Naive thymus-derived CD4-positive, alpha-beta T cell (primary cell): Measurements from ENCODE around the gene CDK11A. TPM values are rescaled to one million over a fixed set of nuclear protein-coding genes. Genes with fewer than 3 reads are reported as not detected.
"Not testable (repeated sequence)": the region's sequence is repeated elsewhere in the genome, so short reads cannot be mapped to it uniquely, and the experiment has no call there.

Experiments
- ATAC-seq: fragments of 150-1000 bp; cut with Tn5 transposase; 2 replicates; pipeline ENCODE4 v1.10.0; 2021; ENCODE audit warnings: mild to moderate bottlenecking, moderate library complexity
- CTCF ChIA-PET: fragments of 350-600 bp; sonication (Branson Sonifier 250); formaldehyde crosslinking; loops from one replicate; lab custom pipeline; 2021; ENCODE audit warnings: antibody characterized with exemption; lab: Charles Lee
- POLR2A ChIA-PET: fragments of 350-600 bp; sonication (Branson Sonifier 250); formaldehyde crosslinking; loops from one replicate; lab custom pipeline; 2021; ENCODE audit warnings: antibody characterized with exemption, inconsistent platforms; lab: Charles Lee
- DNase-seq, 9 donors: peaks; one replicate each; pipeline versions ENCODE4 v3.0.0 to v3.0.0-alpha.2; 2020 to 2022; ENCODE audit warnings: mixed read lengths in 1 of 9
- H3K27ac ChIP-seq: one replicate; pipeline ENCODE4 v1.7.0; 2013; ENCODE audit warnings: mild to moderate bottlenecking, low read depth, low read length, moderate library complexity
- H3K27me3 ChIP-seq, 2 donors: one replicate each; pipeline ENCODE4 v1.7.0; 2013; ENCODE audit warnings: low read length in 2 of 2, mild to moderate bottlenecking in 2 of 2, moderate library complexity in 2 of 2; ENCODE audit not compliant: control insufficient read depth in 2 of 2, insufficient read depth in 2 of 2
- H3K36me3 ChIP-seq, 3 experiments: 1 replicate in 2 of 3; 2 replicates in 1 of 3; pipeline ENCODE4 v1.7.0; 2013; ENCODE audit warnings: low read length in 3 of 3, mild to moderate bottlenecking in 3 of 3, moderate library complexity in 1 of 3; ENCODE audit not compliant: insufficient read depth in 3 of 3, control insufficient read depth in 2 of 3
- H3K4me1 ChIP-seq, 2 donors: one replicate each; pipeline ENCODE4 v1.7.0; 2013; ENCODE audit warnings: low read length in 2 of 2, mild to moderate bottlenecking in 2 of 2, moderate library complexity in 1 of 2; ENCODE audit not compliant: control insufficient read depth in 2 of 2, insufficient read depth in 2 of 2
- H3K4me3 ChIP-seq: 2 replicates; pipeline ENCODE4 v1.7.0; 2013; ENCODE audit warnings: mild to moderate bottlenecking, low read length
- H3K9me3 ChIP-seq, 3 experiments: 1 replicate in 2 of 3; 2 replicates in 1 of 3; pipeline ENCODE4 v1.7.0; 2013; ENCODE audit warnings: low read length in 3 of 3; ENCODE audit not compliant: control insufficient read depth in 2 of 3
- H3K27ac Mint-ChIP-seq, 9 donors: one replicate each; pipeline ENCODE4 v1.8.0; 2020 to 2022; ENCODE audit warnings: mixed read lengths in 9 of 9, mild to moderate bottlenecking in 8 of 9, moderate library complexity in 5 of 9, inconsistent platforms in 2 of 9
- H3K27me3 Mint-ChIP-seq, 5 donors: one replicate each; pipeline ENCODE4 v1.8.0; 2021 to 2022; ENCODE audit warnings: mixed read lengths in 5 of 5, mild to moderate bottlenecking in 1 of 5
- H3K36me3 Mint-ChIP-seq, 5 donors: one replicate each; pipeline ENCODE4 v1.8.0; 2020 to 2022; ENCODE audit warnings: mixed read lengths in 5 of 5, mild to moderate bottlenecking in 3 of 5, inconsistent platforms in 1 of 5
- H3K4me1 Mint-ChIP-seq, 7 donors: one replicate each; pipeline ENCODE4 v1.8.0; 2020 to 2022; ENCODE audit warnings: mixed read lengths in 7 of 7, mild to moderate bottlenecking in 3 of 7, inconsistent platforms in 1 of 7
- H3K4me3 Mint-ChIP-seq, 10 donors: one replicate each; pipeline ENCODE4 v1.8.0; 2020 to 2022; ENCODE audit warnings: mild to moderate bottlenecking in 10 of 10, mixed read lengths in 10 of 10, moderate library complexity in 6 of 10, inconsistent platforms in 2 of 10
- H3K9me3 Mint-ChIP-seq, 11 donors: one replicate each; pipeline ENCODE4 v1.8.0; 2020 to 2022; ENCODE audit warnings: mixed read lengths in 11 of 11, mild to moderate bottlenecking in 4 of 11, inconsistent platforms in 1 of 11, moderate library complexity in 1 of 11
- intact Hi-C, 2 donors: fragments of 100-400 bp; cut with micrococcal nuclease; formaldehyde crosslinking; loops; one replicate each; pipeline ENCODE4 v1.15.1; 2023
- polyA plus RNA-seq, 2 donors: library from polyadenylated mRNA; unstranded; fragments of 300-500 nt; fragmentation: Illumina TruSeq; gene quantifications; one replicate each; pipeline ENCODE4 v1.2.3, GENCODE V29; 2021
- total RNA-seq, 6 experiments: library from RNA in 5 of 6; stranded (reverse) in 5 of 6; gene quantifications; 1 replicate in 5 of 6; 2 replicates in 1 of 6; pipeline ENCODE4 v1.2.3 and lab custom pipeline; 2021 to 2026

Gene CDK11A
- total and polyA plus RNA-seq, 7 experiments from 2014 or later = 9.8 to 218 (median 139) TPM

DNA sequence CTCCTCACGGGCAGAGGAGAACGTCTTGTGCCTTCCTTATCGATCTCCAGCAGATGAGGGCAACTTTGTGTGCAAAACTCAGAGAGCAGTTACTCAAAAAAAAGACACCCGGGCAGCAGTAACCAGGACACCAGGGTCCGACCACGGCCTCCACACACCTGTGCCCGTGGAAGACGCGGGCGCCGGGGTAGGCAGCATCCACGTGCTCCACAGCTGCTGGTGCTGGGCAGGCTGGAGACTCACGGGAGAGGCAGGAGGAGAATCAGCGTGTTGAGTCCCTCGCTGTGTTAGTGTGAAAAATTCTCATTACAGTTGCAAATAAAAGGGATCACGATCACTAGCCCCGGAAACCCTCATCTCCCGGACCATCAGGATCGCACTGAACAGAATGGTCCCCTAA is 25.1 kb downstream of the CDK11A start:
- ATAC-seq, DNase-seq, H3K4me3 ChIP-seq, H3K27me3 ChIP-seq, POLR2A ChIA-PET, H3K4me1 Mint-ChIP-seq, H3K36me3 Mint-ChIP-seq, CTCF ChIA-PET, H3K36me3 ChIP-seq, H3K27ac Mint-ChIP-seq, H3K9me3 ChIP-seq, H3K27ac ChIP-seq, H3K4me1 ChIP-seq, H3K9me3 Mint-ChIP-seq, H3K27me3 Mint-ChIP-seq: not testable (repeated sequence)
- H3K4me3 Mint-ChIP-seq = peak overlapping the region in 1 of 10 donors; percentile 37
- intact Hi-C loops = loop anchor here in 1 of 2 donors (10.0 kb wide), 1 partner anchor 46 kb away; no protein-coding TSS in a partner anchor

DNA sequence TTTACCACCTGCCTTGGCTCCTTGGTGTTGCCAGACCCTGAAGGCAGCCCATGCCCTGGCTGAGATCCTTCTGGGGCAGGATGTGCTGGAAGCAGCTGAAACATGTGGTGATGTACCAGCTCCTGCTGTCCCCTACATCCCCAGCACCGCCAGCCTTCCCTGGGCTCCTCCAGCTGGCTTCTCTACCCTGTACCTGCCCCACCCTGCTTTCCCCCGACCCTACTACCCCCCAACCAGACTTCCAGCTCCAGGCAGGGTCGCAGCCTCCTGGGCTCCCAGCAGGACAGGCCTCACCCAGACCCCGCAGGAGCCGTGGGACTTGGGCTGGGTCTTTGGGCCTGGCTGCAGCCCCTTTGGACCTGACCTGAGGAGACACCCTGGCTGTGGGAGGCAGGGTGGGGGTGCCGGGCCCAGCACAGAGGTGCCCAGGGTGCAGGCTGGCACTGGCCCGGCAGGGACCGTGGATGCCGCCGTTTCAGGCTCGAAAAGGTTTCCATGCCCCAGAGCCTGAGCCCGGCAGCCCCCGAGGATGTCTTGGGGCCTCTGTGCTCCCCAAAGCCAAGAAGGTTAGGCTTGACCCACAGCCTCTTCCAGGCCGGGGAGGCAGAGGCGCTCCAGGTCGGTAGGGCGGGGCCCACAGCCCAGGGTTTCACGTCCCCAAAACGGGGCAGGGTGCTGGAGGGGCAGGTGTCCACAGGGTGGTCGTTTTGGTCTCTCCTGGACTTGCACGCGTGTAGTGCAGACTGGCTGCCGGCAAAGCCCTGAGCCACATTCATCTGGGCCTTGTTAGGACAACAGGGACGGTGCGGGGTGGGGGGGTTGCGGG is 26.6 kb downstream of the CDK11A start:
- H3K27me3 ChIP-seq, DNase-seq, H3K4me1 ChIP-seq, H3K9me3 Mint-ChIP-seq, H3K27ac Mint-ChIP-seq, H3K4me3 ChIP-seq, POLR2A ChIA-PET, CTCF ChIA-PET, H3K27me3 Mint-ChIP-seq, H3K4me3 Mint-ChIP-seq, H3K27ac ChIP-seq, H3K9me3 ChIP-seq, H3K36me3 ChIP-seq, ATAC-seq, H3K36me3 Mint-ChIP-seq, H3K4me1 Mint-ChIP-seq: not testable (repeated sequence)
- intact Hi-C loops = loop anchor here in 1 of 2 donors (10.0 kb wide), 1 partner anchor 47 kb away; no protein-coding TSS in a partner anchor

DNA sequence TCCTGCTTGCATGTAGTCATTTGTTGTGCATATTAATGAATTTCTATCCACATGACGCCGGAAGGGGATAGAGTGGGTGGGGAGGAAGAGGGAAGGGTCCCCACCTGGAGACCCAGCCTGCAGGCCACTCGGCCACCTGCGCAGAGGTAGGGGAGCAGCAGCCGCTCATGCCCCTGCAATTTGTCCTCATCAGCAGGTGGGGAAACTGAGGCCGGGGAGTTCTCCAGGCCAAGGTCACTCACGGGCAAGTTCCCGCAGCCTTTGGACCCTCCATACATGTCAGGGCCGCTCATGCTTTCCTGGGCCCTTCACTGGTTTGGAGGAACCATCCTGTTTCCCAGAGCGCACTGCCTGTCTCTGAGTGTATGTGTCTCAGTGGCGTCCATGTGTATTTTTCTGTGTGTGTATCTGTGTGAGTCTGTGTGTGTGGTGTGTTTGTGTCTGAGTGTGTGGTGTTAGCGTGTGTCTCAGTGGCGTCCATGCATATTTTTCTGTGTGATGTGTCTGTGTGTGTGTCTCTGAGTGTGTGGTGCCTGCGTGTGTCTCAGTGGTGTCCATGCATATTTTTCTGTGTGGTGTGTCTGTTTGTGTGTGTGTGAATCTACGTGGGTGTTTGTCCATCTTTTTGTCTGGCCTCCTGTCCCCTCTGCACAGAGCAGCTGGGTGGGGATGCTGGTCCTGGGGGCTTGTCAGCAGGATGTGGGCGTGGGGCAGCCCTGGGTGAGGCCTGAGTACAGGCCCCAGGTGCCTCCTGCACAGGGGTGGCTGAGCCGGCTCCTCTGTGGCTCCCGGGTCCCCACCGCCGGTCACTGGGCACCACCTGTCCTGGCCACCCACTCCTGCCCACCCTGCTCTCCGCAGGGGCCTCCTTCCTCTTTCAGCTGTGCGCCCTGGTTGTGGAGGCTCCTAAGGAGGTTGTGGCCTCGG is 27.5 kb downstream of the CDK11A start:
- H3K27ac ChIP-seq, H3K27me3 Mint-ChIP-seq, H3K36me3 Mint-ChIP-seq, H3K9me3 Mint-ChIP-seq, H3K27me3 ChIP-seq, H3K36me3 ChIP-seq, ATAC-seq, H3K9me3 ChIP-seq, H3K4me1 ChIP-seq, H3K4me3 ChIP-seq, H3K4me3 Mint-ChIP-seq, DNase-seq, POLR2A ChIA-PET, H3K4me1 Mint-ChIP-seq: not testable (repeated sequence)
- CTCF ChIA-PET = interaction anchor here (0.6 kb wide), 1 partner anchor 110 kb away, joined by 4 read pairs; no protein-coding TSS in a partner anchor
- intact Hi-C loops = loop anchor here in 1 of 2 donors (10.0 kb wide), 1 partner anchor 48 kb away; no protein-coding TSS in a partner anchor
- peak overlapping the region in 1 of 9 donors; percentile 43 for H3K27ac Mint-ChIP-seq

DNA sequence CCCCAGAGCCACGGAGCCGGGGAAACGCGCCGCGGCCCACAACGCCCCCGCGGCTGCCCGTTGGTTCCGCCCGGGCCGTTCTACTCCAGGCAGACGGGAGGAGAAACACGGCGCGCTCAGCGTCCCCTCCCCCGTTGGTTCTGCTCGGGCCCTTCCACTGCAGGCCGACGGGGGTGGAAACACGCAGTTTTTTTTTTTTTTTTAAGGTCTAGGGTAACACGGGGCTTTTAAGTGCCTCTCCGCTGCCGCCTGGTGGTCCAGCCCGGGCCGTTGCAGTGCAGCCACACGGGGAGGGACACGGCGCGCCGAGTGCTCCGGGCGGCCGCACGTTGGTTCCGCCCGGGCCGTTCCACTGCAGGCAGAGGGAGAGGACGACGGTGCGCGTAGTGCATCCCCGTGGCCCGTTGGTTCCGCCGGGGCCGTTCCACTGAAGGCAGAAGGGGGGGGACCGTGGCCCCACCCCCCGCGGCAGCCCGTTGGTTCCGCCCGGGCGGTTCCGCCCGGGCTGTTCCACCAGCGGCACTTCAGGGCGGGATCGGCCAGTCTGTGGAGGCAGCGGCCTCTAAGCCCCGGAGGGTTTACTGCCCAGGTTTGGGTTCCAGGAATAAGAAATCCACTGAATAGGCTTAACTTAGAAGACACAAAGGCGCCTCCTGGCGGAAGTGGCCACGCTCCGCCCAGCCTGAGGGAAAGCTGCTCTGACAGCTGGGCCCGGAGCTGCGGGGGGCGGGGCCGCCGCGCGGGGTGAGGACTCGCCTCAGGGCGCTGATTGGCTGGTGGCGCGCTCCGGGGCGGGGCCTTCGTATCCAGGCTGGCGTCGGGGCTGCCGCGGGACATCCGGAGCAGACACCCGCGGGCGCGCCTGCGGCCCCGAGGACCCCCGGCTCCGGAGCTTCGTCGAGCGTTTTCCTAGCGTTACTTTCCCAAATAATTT is 31.2 kb downstream of the CDK11A start, which contains the start of gene SLC35E2B:
TSS of gene SLC35E2B (minus strand) at position 82 of the 934 bp plus-strand sequence. CDS start 16,096 bp downstream, outside the sequence.
- H3K9me3 ChIP-seq, H3K27me3 ChIP-seq, H3K9me3 Mint-ChIP-seq, H3K36me3 ChIP-seq, H3K36me3 Mint-ChIP-seq, H3K4me1 ChIP-seq, H3K27me3 Mint-ChIP-seq: not testable (repeated sequence)
- peak within 1 kb of the TSS; percentile 92 for H3K27ac ChIP-seq
- H3K27ac Mint-ChIP-seq = peak within 1 kb of the TSS in 8 of 9 donors; percentile 68 to 98 (median 90)
- DNase-seq (peak; percentile 93 to 99 (median 96)), ATAC-seq (peak; percentile 88)
- CTCF ChIA-PET = interaction anchor here (0.6 to 0.7 kb wide), 2 partner anchors 14 to 42 kb away, joined by 3 read pairs; no protein-coding TSS in a partner anchor
- intact Hi-C loops = loop anchor here (2.0 to 10.0 kb wide), 5 partner anchors 32 to 214 kb away; partner anchors contain the start of genes CDK11A (in 1 of the 2), MIB2 (in 1 of the 2) and SSU72 (in 1 of the 2)
- H3K4me1 Mint-ChIP-seq = peaks cover 0 to 23% (median 12%) of the 10 kb centered on the region in 7 donors
- peak within 1 kb of the TSS; percentile 50 to 86 (median 77) for H3K4me3 Mint-ChIP-seq
- POLR2A ChIA-PET = interaction anchor here (0.6 to 1.3 kb wide), 4 partner anchors 15 to 87 kb away, joined by 3 to 4 read pairs (median 3); partner anchors contain the start of gene CDK11A
- peak within 1 kb of the TSS; percentile 46 for H3K4me3 ChIP-seq

GRCh38 chr1:1692324-1692713 is 31.8 kb downstream of the CDK11A start:
- H3K4me3 Mint-ChIP-seq = peak overlapping the region; percentile 50 to 86 (median 77)
- H3K36me3 ChIP-seq, H3K27me3 Mint-ChIP-seq, H3K9me3 Mint-ChIP-seq, H3K4me1 ChIP-seq, H3K9me3 ChIP-seq, H3K27me3 ChIP-seq, H3K36me3 Mint-ChIP-seq: not testable (repeated sequence)
- H3K4me1 Mint-ChIP-seq = peaks cover 0 to 30% (median 14%) of the 10 kb centered on the region in 7 donors
- peak in 4 of 9 donors; percentile 60 to 93 (median 82) for DNase-seq
- ChIA-PET POLR2A (interaction anchor here (0.6 to 1.3 kb wide), 3 partner anchors 32 to 88 kb away, joined by 3 to 4 read pairs (median 3); partner anchors contain the start of gene CDK11A), CTCF (interaction anchor here (0.6 kb wide), 1 partner anchor 13 kb away, joined by 3 read pairs; no protein-coding TSS in a partner anchor)
- intact Hi-C loops = loop anchor here (2.0 to 10.0 kb wide), 5 partner anchors 32 to 215 kb away; partner anchors contain the start of genes CDK11A (in 1 of the 2), MIB2 (in 1 of the 2) and SSU72 (in 1 of the 2)
- peak overlapping the region in 6 of 9 donors; percentile 68 to 98 (median 91) for H3K27ac Mint-ChIP-seq
- Histone ChIP-seq H3K27ac (peak overlapping the region; percentile 92), H3K4me3 (peak overlapping the region; percentile 46)
- peak; percentile 57 for ATAC-seq
